Memory B cell (primary cell): ENCODE results near the gene AMER2.
A peak's percentile ranks its signal among the peaks of the same experiment; 100 is the strongest.

Source experiments
- ATAC-seq: fragments of 150-1000 bp; cut with Tn5 transposase; 2 replicates; pipeline ENCODE4 v1.10.0; 2021; ENCODE audit warnings: low read depth, mild to moderate bottlenecking, moderate library complexity
- DNase-seq, 2 donors: peaks; one replicate each; pipeline ENCODE4 v3.0.0; 2022; ENCODE audit warnings: low spot score in 2 of 2
- H3K27ac Mint-ChIP-seq: one replicate; pipeline ENCODE4 v1.8.0; 2022; ENCODE audit warnings: mild to moderate bottlenecking, moderate library complexity, mixed read lengths
- H3K27me3 Mint-ChIP-seq: one replicate; pipeline ENCODE4 v1.8.0; 2022; ENCODE audit warnings: mixed read lengths
- H3K36me3 Mint-ChIP-seq: one replicate; pipeline ENCODE4 v1.8.0; 2022; ENCODE audit warnings: mild to moderate bottlenecking, mixed read lengths
- H3K4me1 Mint-ChIP-seq: one replicate; pipeline ENCODE4 v1.8.0; 2022; ENCODE audit warnings: mixed read lengths
- H3K4me3 Mint-ChIP-seq: one replicate; pipeline ENCODE4 v1.8.0; 2022; ENCODE audit warnings: mild to moderate bottlenecking, moderate library complexity, mixed read lengths
- H3K9me3 Mint-ChIP-seq: one replicate; pipeline ENCODE4 v1.8.0; 2022; ENCODE audit warnings: mixed read lengths

AMER2 gene

DNA sequence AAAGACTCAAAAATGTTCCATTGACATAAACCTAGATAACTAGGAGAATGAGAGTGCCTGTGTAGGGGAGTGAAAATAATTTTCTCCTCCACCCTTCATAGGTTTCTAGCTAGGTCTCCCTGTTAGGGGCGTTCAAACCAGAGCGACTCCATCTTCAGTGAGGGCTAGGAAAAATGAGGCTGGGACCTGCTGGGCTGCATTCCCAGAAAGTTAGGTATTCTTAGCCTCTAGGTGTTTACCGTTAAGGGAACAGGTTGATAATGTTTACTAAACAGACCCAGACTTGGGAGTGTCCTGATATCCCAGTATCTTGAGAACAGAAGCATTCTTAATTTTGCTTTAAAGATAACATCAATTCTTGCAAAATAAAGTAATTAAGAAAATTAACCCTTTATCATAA is 56.0 kb downstream of the AMER2 start:
- DNase-seq = no peak
- Mint-ChIP-seq H3K27ac (no peak overlapping the region), H3K4me1 (no peaks in the 10 kb centered on the region), H3K4me3 (no peak overlapping the region), H3K36me3 (no peaks in the 10 kb centered on the region), H3K27me3 (peaks cover 22% of the 10 kb centered on the region), H3K9me3 (no peaks in the 10 kb centered on the region)
- no peak for ATAC-seq

DNA sequence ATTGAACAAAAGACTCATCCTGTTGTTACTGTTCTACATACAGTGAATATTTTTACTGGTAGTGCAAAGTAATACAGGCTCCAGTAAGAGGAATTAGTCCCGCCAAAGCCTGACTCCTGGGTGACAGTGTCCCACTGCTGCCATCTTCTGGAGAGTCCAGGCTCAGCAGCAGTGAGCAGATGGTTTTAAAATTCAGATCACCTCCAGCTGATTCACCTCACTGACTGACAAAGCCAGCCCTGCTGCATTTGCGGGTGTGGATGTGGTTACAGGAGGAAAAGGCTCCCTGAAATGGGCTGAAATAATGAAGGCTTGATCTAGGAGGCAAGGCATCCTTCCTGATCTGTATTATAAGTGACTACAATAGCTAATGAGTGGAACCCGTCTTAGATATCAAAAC is 57.9 kb downstream of the AMER2 start:
- Mint-ChIP-seq H3K27ac (no peak overlapping the region), H3K9me3 (no peaks in the 10 kb centered on the region), H3K36me3 (no peaks in the 10 kb centered on the region), H3K4me3 (no peak overlapping the region), H3K27me3 (peaks cover 13% of the 10 kb centered on the region), H3K4me1 (no peaks in the 10 kb centered on the region)
- peak; percentile 68 to 73 for DNase-seq
- peak; percentile 96 for ATAC-seq

DNA sequence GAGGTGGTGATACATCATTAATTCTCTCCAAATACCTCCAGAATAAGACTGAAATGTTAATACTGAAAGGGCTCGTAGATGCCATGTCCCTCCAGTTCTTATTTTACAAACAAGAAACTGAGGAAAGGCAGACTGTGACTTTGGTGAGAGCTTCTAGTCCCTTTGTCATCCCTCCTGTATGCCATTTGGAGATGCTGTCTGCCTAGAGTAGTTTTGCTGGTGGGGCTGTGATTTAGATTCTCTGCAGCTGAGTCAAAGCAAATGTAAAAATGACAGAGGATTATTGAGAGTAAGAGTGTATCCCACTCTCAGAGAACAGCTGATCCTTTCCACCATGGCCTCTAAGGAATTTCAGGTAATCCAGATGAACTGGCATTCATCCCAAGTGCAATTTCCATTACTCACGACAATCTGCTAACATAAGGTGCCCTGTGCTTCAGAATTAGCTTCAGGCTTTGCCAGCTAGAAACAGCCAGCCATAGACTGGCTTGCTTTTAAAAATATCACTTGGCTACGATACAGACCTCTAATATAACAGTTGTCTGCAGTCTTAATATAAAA is 59.3 kb downstream of the AMER2 start:
- Mint-ChIP-seq H3K9me3 (no peaks in the 10 kb centered on the region), H3K27ac (no peak overlapping the region), H3K36me3 (no peaks in the 10 kb centered on the region), H3K27me3 (peaks cover 13% of the 10 kb centered on the region), H3K4me3 (no peak overlapping the region), H3K4me1 (no peaks in the 10 kb centered on the region)
- DNase-seq = no peak
- ATAC-seq = no peak
